ENCODE results near the gene VGLL4. TPM values are rescaled to one million over a fixed set of nuclear protein-coding genes. Genes with fewer than 3 reads are reported as not detected.

The VGLL4 gene
- total RNA-seq, 1 experiment from 2014 or later: 42.1 TPM

GRCh38 chr3:11589706-11590105 is 54.0 kb downstream of the VGLL4 start:
- peaks cover 21% of the 10 kb centered on the region for H3K4me1 ChIP-seq (ENCODE audit: insufficient read depth, low read length)
- H2AK5ac ChIP-seq (ENCODE audit: insufficient read length, low read length): no peak overlapping the region
- H2AFZ ChIP-seq (ENCODE audit: low read length): no peak overlapping the region
- no peak overlapping the region for H3K4me3 Mint-ChIP-seq
- H3K79me2 ChIP-seq (ENCODE audit: insufficient read depth, low read length): peaks cover 27% of the 10 kb centered on the region; the same call in 1 of the 2 replicates
- H3K56ac ChIP-seq (ENCODE audit: insufficient read length, low read depth, low read length): no peak overlapping the region
- no peak overlapping the region for H3K23ac ChIP-seq (ENCODE audit: insufficient read length, low read depth, low read length)
- 0 out of 7 replicates have a peak overlapping the region, but pooled peaks of 1 of the 3 experiments have one; percentile 47 for H3K27ac Mint-ChIP-seq
- H3K18ac ChIP-seq (ENCODE audit: insufficient read length, low read depth, low read length): no peak overlapping the region
- H2BK12ac ChIP-seq (ENCODE audit: insufficient read length, low read depth, low read length): no peak overlapping the region
- H2BK5ac ChIP-seq (ENCODE audit: insufficient read length, low read length): no peak overlapping the region
- no peaks in the 10 kb centered on the region for H3K27me3 Mint-ChIP-seq (ENCODE audit: low read depth)
- no peak overlapping the region for H4K8ac ChIP-seq (replicated peaks; ENCODE audit: insufficient read length, low read depth, low read length)
- no peak for DNase-seq
- no peaks in the 10 kb centered on the region for H4K20me1 ChIP-seq (ENCODE audit: control insufficient read depth, insufficient read depth, insufficient read length)
- no peaks in the 10 kb centered on the region for H3K27me3 ChIP-seq (ENCODE audit: insufficient read depth, low read length)
- no peak for TF ChIP-seq CTCF (conservative IDR thresholded peaks at IDR 0.05)
- no peak overlapping the region for H3K27ac ChIP-seq (ENCODE audit: insufficient read length, low read depth, low read length)
- H3K4me1 Mint-ChIP-seq: peaks cover 68 to 74% of the 10 kb centered on the region in 2 experiments
- no peak overlapping the region for H3K14ac ChIP-seq (ENCODE audit: insufficient read depth, low read length)
- peaks cover 0 to 7% (median 5%) of the 10 kb centered on the region in 3 experiments; a peak in 4 of 7 replicates for H3K36me3 Mint-ChIP-seq (ENCODE audit: insufficient read depth in 1 of 3, low read depth in 3 of 3)
- H3K23me2 ChIP-seq (ENCODE audit: insufficient read length, low read depth, low read length, poor library complexity, severe bottlenecking): no peaks in the 10 kb centered on the region
- H3K4ac ChIP-seq (ENCODE audit: low read depth, low read length): no peak overlapping the region
- H3K79me1 ChIP-seq (ENCODE audit: insufficient read depth, low read depth, low read length, poor library complexity, severe bottlenecking): peaks cover 12% of the 10 kb centered on the region
- H3T11ph ChIP-seq (ENCODE audit: low read length): no peak overlapping the region
- H4K5ac ChIP-seq (ENCODE audit: insufficient read length, low read depth, low read length): no peak overlapping the region
- no peak overlapping the region for H2BK120ac ChIP-seq (ENCODE audit: low read depth, low read length, poor library complexity, severe bottlenecking)
- H2BK15ac ChIP-seq (ENCODE audit: low read depth, low read length): no peak overlapping the region
- no CpG with 5 or more reads among the region's 11 CpGs for WGBS (ENCODE audit: extremely low coverage, insufficient read length, low lambda C conversion rate)
- no peak overlapping the region for H3K9ac ChIP-seq (ENCODE audit: extremely low read depth, insufficient read length, low read length)
- no peak overlapping the region for H2BK20ac ChIP-seq (ENCODE audit: low read depth, low read length, poor library complexity, severe bottlenecking)
- H3K4me2 ChIP-seq (ENCODE audit: insufficient read depth, insufficient read length, low read length): no peak overlapping the region
- H3K9me3 Mint-ChIP-seq: no peaks in the 10 kb centered on the region; a peak in 1 of 5 replicates
- H4K91ac ChIP-seq (ENCODE audit: insufficient read length, low read depth, low read length): no peak overlapping the region
- no peaks in the 10 kb centered on the region for H3K9me3 ChIP-seq (ENCODE audit: control insufficient read depth, low read depth, low read length)

Data from H9 (cell line).